Stimulated activated effector memory CD8-positive, alpha-beta T cell treated with anti-CD3 and anti-CD28 coated beads, Interleukin-12 subunit alpha, Interleukin-12 subunit beta, amount 100 ng/mL, for 72 hours (primary cell): ENCODE data around the gene MPHOSPH10.
A peak's percentile ranks its signal among the peaks of the same experiment; 100 is the strongest.
"Not testable (repeated sequence)": the region's sequence is repeated elsewhere in the genome, so short reads cannot be mapped to it uniquely, and the experiment has no call there.

ENCODE experiments used
- ATAC-seq: fragments of 150-1000 bp; cut with Tn5 transposase; 2 replicates; pipeline ENCODE4 v1.10.0; 2021
- DNase-seq, 2 donors: peaks; one replicate each; pipeline ENCODE4 v3.0.0; 2021 to 2022; ENCODE audit warnings: low spot score in 2 of 2
- H3K27ac Mint-ChIP-seq: one replicate; pipeline ENCODE4 v1.8.0; 2022; ENCODE audit warnings: mild to moderate bottlenecking, mixed read lengths
- H3K36me3 Mint-ChIP-seq: one replicate; pipeline ENCODE4 v1.8.0; 2022; ENCODE audit warnings: mild to moderate bottlenecking, mixed read lengths
- H3K4me1 Mint-ChIP-seq: one replicate; pipeline ENCODE4 v1.8.0; 2022; ENCODE audit warnings: mixed read lengths
- H3K4me3 Mint-ChIP-seq: one replicate; pipeline ENCODE4 v1.8.0; 2022; ENCODE audit warnings: mild to moderate bottlenecking, mixed read lengths
- H3K9me3 Mint-ChIP-seq: one replicate; pipeline ENCODE4 v1.8.0; 2022; ENCODE audit warnings: mixed read lengths

MPHOSPH10 gene

GRCh38 chr2:71183306-71184115 lies 53.1 kb downstream of the MPHOSPH10 start:
- H3K4me1 Mint-ChIP-seq, H3K9me3 Mint-ChIP-seq, ATAC-seq, H3K36me3 Mint-ChIP-seq, H3K27ac Mint-ChIP-seq, H3K4me3 Mint-ChIP-seq, DNase-seq: not testable (repeated sequence)

- DNase-seq (no peak), ATAC-seq (no peak)
- no peaks in the 10 kb centered on the region for H3K4me1 Mint-ChIP-seq
- H3K36me3 Mint-ChIP-seq = no peaks in the 10 kb centered on the region
- H3K4me3 Mint-ChIP-seq = no peak overlapping the region
- H3K27ac Mint-ChIP-seq = no peak overlapping the region
- no peaks in the 10 kb centered on the region for H3K9me3 Mint-ChIP-seq
Measured at GRCh38 chr2:71186973-71187372, 56.5 kb downstream of the MPHOSPH10 start.

DNA sequence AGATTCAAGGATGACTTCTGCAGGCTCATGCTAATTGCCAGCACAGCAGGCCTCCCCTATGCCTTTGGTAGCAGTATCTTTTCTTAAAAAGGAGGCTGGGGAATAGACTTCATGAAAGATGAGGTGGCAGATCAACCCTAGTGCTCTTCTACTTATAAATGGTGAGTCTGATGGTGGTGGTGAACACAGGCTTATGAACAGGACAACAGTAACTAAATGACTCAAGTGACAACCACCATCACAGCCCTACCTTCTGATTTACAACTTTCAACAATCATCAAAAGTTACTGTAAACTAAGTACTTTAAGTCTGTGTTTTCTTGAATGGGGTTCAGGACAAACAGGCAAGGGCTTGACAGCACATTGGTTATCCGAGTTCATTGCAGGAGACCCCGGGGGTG lies 57.2 kb downstream of the MPHOSPH10 start:
- ATAC-seq (peak; percentile 59), DNase-seq (no peak)
- no peak overlapping the region for H3K4me3 Mint-ChIP-seq
- no peaks in the 10 kb centered on the region for H3K4me1 Mint-ChIP-seq
- H3K27ac Mint-ChIP-seq = no peak overlapping the region
- no peaks in the 10 kb centered on the region for H3K36me3 Mint-ChIP-seq
- no peaks in the 10 kb centered on the region for H3K9me3 Mint-ChIP-seq

DNA sequence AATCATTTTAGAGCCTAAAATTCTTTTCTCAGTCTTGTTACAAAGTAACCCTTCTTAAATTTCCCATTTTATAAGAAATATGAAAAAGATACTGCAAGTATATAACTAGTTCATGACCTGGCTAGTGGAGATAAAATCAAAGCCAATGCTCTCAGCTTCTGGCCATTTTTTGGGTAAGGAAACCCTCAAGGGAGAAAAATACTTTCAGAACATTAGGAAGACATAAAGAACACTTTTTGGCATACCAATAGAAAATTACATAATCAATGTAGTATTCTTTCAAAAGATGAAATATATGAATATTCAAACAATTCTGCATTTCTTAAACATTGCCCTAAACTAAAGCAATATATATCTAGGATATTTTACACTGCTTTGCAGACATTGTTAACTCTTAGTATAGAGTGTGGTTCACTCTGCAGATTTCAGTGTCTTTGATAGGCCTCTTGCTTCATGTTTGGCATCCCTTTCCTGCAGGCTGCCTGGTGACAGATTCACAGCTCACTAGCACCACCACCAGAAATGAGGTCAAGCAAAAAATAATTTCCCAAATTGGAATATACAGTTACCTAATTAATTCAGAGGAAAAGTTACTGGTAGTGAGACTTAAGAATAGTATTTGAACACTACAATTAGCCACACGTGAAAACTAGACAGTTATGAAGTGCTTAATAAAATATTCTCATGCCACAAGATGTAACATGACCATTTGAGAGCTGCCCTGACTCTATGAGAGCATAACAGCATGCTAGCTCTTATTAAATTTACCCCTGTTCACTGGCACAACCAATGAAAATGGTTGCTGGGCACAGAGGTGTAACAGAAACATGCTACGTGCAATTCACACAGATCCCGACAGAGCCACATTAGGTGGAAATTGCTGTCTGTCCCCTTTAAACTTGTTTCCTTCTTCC lies 60.5 kb downstream of the MPHOSPH10 start:
- Mint-ChIP-seq H3K4me1 (no peaks in the 10 kb centered on the region), H3K9me3 (peaks cover 1% of the 10 kb centered on the region), H3K4me3 (no peak overlapping the region), H3K27ac (no peak overlapping the region), H3K36me3 (no peaks in the 10 kb centered on the region)
- no peak for ATAC-seq
- no peak for DNase-seq

- Mint-ChIP-seq H3K36me3 (no peaks in the 10 kb centered on the region), H3K9me3 (peaks cover 3% of the 10 kb centered on the region), H3K27ac (no peak overlapping the region), H3K4me3 (no peak overlapping the region), H3K4me1 (no peaks in the 10 kb centered on the region)
- DNase-seq (no peak), ATAC-seq (no peak)
Measured at GRCh38 chr2:71191570-71191943, 61.1 kb downstream of the MPHOSPH10 start.
